Measurements from ENCODE around the gene RAB37. TPM values are rescaled to one million over a fixed set of nuclear protein-coding genes. Genes with fewer than 3 reads are reported as not detected.

Gene RAB37
- total and polyA plus RNA-seq, 2 of the 13 experiments (the other 11 are each of a cell fraction or from before 2014, with no cell fraction given) = 0.91 to 3.7 TPM

DNA sequence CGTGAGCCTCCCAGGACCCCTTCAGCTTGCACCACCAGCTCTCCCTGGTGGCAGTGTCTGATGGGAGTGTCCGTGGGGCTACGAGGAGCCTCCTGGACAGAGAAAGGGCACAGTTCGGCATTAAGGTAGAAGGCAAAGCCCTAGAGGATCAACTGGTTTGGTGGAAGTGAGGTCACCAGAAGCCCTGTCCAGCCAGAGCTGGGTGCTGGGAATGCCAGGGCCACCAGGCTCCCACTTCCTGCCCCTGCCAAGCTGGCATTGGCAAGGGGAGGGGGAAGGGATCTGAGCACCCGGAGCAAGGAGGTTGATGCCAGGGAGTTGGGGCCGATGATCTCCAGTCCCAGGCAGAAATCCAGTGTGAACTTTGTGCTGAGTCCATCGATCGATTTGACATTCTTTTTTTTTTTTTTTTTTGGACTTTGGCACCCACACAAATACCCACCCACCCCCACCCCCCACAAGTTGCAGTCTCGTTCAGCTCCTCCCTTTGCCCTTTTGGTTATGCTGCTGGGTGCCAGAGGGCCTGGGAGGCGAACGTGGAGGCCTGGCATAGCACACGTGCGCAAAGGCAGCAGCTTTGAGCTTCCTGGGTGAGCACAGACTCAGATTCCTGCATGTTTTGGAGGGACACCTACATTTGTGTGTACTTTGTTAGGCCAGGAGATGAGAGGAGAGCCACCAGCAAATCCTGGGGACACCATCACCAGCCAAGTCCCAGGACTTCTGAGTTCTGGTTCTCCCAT lies 13.4 kb downstream of the RAB37 start (continued):
- TF ChIP-seq ERF (CRISPR knock-in tag; IDR thresholded peaks at IDR 0.05) = peak; percentile 61; the same call in 1 of the 2 replicates
- TF ChIP-seq MBNL3 (CRISPR knock-in tag; conservative IDR thresholded peaks at IDR 0.05) = no peak
- TF ChIP-seq HMGA1 (CRISPR knock-in tag; conservative IDR thresholded peaks at IDR 0.05) = no peak
- TF ChIP-seq ZNF431 (CRISPR knock-in tag; IDR thresholded peaks at IDR 0.05; ENCODE audit: borderline replicate concordance, low read depth) = peak; percentile 86; the same call in 1 of the 2 replicates
- TF ChIP-seq GLI4 (CRISPR knock-in tag; IDR thresholded peaks at IDR 0.05; ENCODE audit: borderline replicate concordance) = no peak
- TF ChIP-seq ZNF577 (CRISPR knock-in tag; IDR thresholded peaks at IDR 0.05; ENCODE audit: borderline replicate concordance, low read depth) = no peak
- TF ChIP-seq NFATC3 (CRISPR knock-in tag; IDR thresholded peaks at IDR 0.05) = no peak
- no peak for TF ChIP-seq FIP1L1 (IDR thresholded peaks at IDR 0.05; ENCODE audit: borderline replicate concordance, insufficient read depth, low read depth, low read length)
- peak; percentile 79 for TF ChIP-seq TFE3 (CRISPR knock-in tag; IDR thresholded peaks at IDR 0.05)
- peak; percentile 65; the same call in 1 of the 2 replicates for TF ChIP-seq BORCS8-MEF2B (CRISPR knock-in tag; IDR thresholded peaks at IDR 0.05)
- peak; percentile 20; the same call in 1 of the 2 replicates for TF ChIP-seq CCDC6 (CRISPR knock-in tag; IDR thresholded peaks at IDR 0.05)
- peak; percentile 45; the same call in 1 of the 2 replicates for TF ChIP-seq ZNF776 (CRISPR knock-in tag; IDR thresholded peaks at IDR 0.05)
- peak; percentile 80; the same call in 1 of the 2 replicates for TF ChIP-seq ZNF878 (CRISPR knock-in tag; IDR thresholded peaks at IDR 0.05)
- TF ChIP-seq HINFP (CRISPR knock-in tag; IDR thresholded peaks at IDR 0.05; ENCODE audit: low read depth) = no peak; the same call in 1 of the 2 replicates
- TF ChIP-seq MYNN (CRISPR knock-in tag; IDR thresholded peaks at IDR 0.05; ENCODE audit: low read depth) = 0 out of 2 replicates have a peak, but pooled peaks have one; percentile 18
- TF ChIP-seq NR2C2 (CRISPR knock-in tag; IDR thresholded peaks at IDR 0.05; ENCODE audit: borderline replicate concordance) = peak; percentile 72
- no peak for TF ChIP-seq ZNF10 (CRISPR knock-in tag; IDR thresholded peaks at IDR 0.05; ENCODE audit: borderline replicate concordance, low read depth)
- TF ChIP-seq TOE1 (CRISPR knock-in tag; IDR thresholded peaks at IDR 0.05) = peak; percentile 31; the same call in 1 of the 2 replicates
- peak; percentile 98 for TF ChIP-seq HOXA5 (CRISPR knock-in tag; IDR thresholded peaks at IDR 0.05)
- peak; percentile 81 for TF ChIP-seq NR2F6 (IDR thresholded peaks at IDR 0.05)
- peak; percentile 80 for TF ChIP-seq NR2F6 (CRISPR knock-in tag; IDR thresholded peaks at IDR 0.05)
- TF ChIP-seq, protein P1, sequence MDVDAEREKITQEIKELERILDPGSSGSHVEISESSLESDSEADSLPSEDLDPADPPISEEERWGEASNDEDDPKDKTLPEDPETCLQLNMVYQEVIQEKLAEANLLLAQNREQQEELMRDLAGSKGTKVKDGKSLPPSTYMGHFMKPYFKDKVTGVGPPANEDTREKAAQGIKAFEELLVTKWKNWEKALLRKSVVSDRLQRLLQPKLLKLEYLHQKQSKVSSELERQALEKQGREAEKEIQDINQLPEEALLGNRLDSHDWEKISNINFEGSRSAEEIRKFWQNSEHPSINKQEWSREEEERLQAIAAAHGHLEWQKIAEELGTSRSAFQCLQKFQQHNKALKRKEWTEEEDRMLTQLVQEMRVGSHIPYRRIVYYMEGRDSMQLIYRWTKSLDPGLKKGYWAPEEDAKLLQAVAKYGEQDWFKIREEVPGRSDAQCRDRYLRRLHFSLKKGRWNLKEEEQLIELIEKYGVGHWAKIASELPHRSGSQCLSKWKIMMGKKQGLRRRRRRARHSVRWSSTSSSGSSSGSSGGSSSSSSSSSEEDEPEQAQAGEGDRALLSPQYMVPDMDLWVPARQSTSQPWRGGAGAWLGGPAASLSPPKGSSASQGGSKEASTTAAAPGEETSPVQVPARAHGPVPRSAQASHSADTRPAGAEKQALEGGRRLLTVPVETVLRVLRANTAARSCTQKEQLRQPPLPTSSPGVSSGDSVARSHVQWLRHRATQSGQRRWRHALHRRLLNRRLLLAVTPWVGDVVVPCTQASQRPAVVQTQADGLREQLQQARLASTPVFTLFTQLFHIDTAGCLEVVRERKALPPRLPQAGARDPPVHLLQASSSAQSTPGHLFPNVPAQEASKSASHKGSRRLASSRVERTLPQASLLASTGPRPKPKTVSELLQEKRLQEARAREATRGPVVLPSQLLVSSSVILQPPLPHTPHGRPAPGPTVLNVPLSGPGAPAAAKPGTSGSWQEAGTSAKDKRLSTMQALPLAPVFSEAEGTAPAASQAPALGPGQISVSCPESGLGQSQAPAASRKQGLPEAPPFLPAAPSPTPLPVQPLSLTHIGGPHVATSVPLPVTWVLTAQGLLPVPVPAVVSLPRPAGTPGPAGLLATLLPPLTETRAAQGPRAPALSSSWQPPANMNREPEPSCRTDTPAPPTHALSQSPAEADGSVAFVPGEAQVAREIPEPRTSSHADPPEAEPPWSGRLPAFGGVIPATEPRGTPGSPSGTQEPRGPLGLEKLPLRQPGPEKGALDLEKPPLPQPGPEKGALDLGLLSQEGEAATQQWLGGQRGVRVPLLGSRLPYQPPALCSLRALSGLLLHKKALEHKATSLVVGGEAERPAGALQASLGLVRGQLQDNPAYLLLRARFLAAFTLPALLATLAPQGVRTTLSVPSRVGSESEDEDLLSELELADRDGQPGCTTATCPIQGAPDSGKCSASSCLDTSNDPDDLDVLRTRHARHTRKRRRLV (CRISPR knock-in tag; IDR thresholded peaks at IDR 0.05) = no peak; the same call in 1 of the 2 replicates

Data from HepG2 (cell line).